HG03139 (cell line): Measurements from ENCODE around the gene PTGR1.
"Not testable (repeated sequence)": the region's sequence is repeated elsewhere in the genome, so short reads cannot be mapped to it uniquely, and the experiment has no call there.

Experiments
- ATAC-seq: cut with Tn5 transposase; IDR thresholded peaks from one replicate; pipeline ENCODE4 v1.9.1; 2021; ENCODE audit not compliant: unreplicated experiment

The PTGR1 gene

GRCh38 chr9:111613436-111614040 lies 14.1 kb upstream of the PTGR1 start:
- no peak for ATAC-seq

GRCh38 chr9:111610845-111611244 lies 11.4 kb upstream of the PTGR1 start:
- no peak for ATAC-seq

GRCh38 chr9:111610149-111610548 lies 10.7 kb upstream of the PTGR1 start:
- no peak for ATAC-seq

GRCh38 chr9:111605041-111605559 lies 5.7 kb upstream of the PTGR1 start:
- ATAC-seq = no peak

GRCh38 chr9:111604054-111604615 lies 4.7 kb upstream of the PTGR1 start:
- ATAC-seq = no peak

GRCh38 chr9:111603041-111603440 lies 3.6 kb upstream of the PTGR1 start:
- no peak for ATAC-seq

GRCh38 chr9:111601237-111602018 lies 2.0 kb upstream of the PTGR1 start:
- no peak for ATAC-seq

GRCh38 chr9:111599955-111600343 lies 502 bp upstream of the PTGR1 start:
- no peak for ATAC-seq

- no peak for ATAC-seq
Measured at GRCh38 chr9:111598733-111599091, 735 bp downstream of the PTGR1 start.

GRCh38 chr9:111597852-111598732 lies 1.4 kb downstream of the PTGR1 start:
- ATAC-seq = no peak

GRCh38 chr9:111588846-111589245 lies 10.6 kb downstream of the PTGR1 start:
- no peak for ATAC-seq

GRCh38 chr9:111586378-111586777 lies 13.1 kb downstream of the PTGR1 start:
- ATAC-seq = no peak

- ATAC-seq = no peak
Measured at GRCh38 chr9:111582888-111583287, 16.6 kb downstream of the PTGR1 start.

GRCh38 chr9:111572950-111573604 lies 26.4 kb downstream of the PTGR1 start:
- ATAC-seq = no peak

- not testable (repeated sequence) for ATAC-seq
Measured at GRCh38 chr9:111568127-111568526, 31.3 kb downstream of the PTGR1 start.

- ATAC-seq = no peak
Measured at GRCh38 chr9:111566234-111566633, 33.2 kb downstream of the PTGR1 start.

- no peak for ATAC-seq
Measured at GRCh38 chr9:111561165-111561719, 38.2 kb downstream of the PTGR1 start.

GRCh38 chr9:111559000-111559610 lies 40.3 kb downstream of the PTGR1 start:
- ATAC-seq = no peak

GRCh38 chr9:111555425-111555824 lies 44.0 kb downstream of the PTGR1 start:
- not testable (repeated sequence) for ATAC-seq

GRCh38 chr9:111548623-111549022 lies 50.8 kb downstream of the PTGR1 start:
- ATAC-seq = no peak
